Body of pancreas (tissue), 4 donors: ENCODE results near the gene ANAPC1.
"Not testable (repeated sequence)": the region's sequence is repeated elsewhere in the genome, so short reads cannot be mapped to it uniquely, and the experiment has no call there.

ENCODE experiments used
- CTCF ChIP-seq, 7 experiments: fragments of 450-650 bp in 4 of 7; fragments of 200-600 bp in 3 of 7; sonication (generic) in 3 of 7; IDR thresholded peaks; one replicate each; pipeline ENCODE4 v1.5.1; 2016 to 2019; ENCODE audit warnings: antibody characterized with exemption in 7 of 7
- POLR2A ChIP-seq, 3 donors: fragments of 450-650 bp; IDR thresholded peaks; one replicate each; pipeline ENCODE4 v1.6.1; 2016; ENCODE audit warnings: antibody characterized with exemption in 3 of 3, mild to moderate bottlenecking in 2 of 3

- TF ChIP-seq POLR2A (IDR thresholded peaks at IDR 0.05) = not testable (repeated sequence)
- TF ChIP-seq CTCF (IDR thresholded peaks at IDR 0.05) = peak in 3 of 7 experiments; percentile 30 to 49 (median 38)
Observed at GRCh38 chr2:111735838-111736721, 147.9 kb downstream of the ANAPC1 start.
